PC-9 (cell line): ENCODE data around the gene RAB11FIP4. TPM values are rescaled to one million over a fixed set of nuclear protein-coding genes. Genes with fewer than 3 reads are reported as not detected.
"Not testable (repeated sequence)": the region's sequence is repeated elsewhere in the genome, so short reads cannot be mapped to it uniquely, and the experiment has no call there.

Source experiments
- BruUV-seq: library from RNA; stranded (reverse); fragments of 400-500 nt; replicated peaks from 2 replicates; lab custom pipeline; 2021; lab: Mats Ljungman, UMichigan
- CTCF ChIA-PET: fragments of 300-600 bp; sonication (Branson Sonifier 250); formaldehyde crosslinking; loops from one replicate; lab custom pipeline; 2022; ENCODE audit warnings: antibody characterized with exemption; lab: Charles Lee
- POLR2A ChIA-PET: fragments of 300-600 bp; sonication (Branson Sonifier 250); formaldehyde crosslinking; loops from one replicate; lab custom pipeline; 2022; ENCODE audit warnings: antibody characterized with exemption; ENCODE audit not compliant: unreplicated experiment; lab: Charles Lee
- DNase-seq, 2 experiments: peaks; one replicate each; pipeline versions ENCODE4 v3.0.0 to v3.0.0-alpha.2; 2015 to 2022; ENCODE audit warnings: mixed read lengths in 1 of 2
- H2AFZ ChIP-seq: fragments of 200-600 bp; sonication (generic); 2 replicates; pipeline ENCODE4 v1.8.1; 2017; ENCODE audit warnings: antibody characterized with exemption
- H3F3A ChIP-seq: fragments of 200-600 bp; sonication (generic); 2 replicates; pipeline ENCODE4 v1.8.1; 2017; ENCODE audit warnings: antibody characterized with exemption, mild to moderate bottlenecking, low read depth; ENCODE audit not compliant: insufficient read depth
- H3K27ac ChIP-seq: fragments of 200-600 bp; sonication (generic); 2 replicates; pipeline ENCODE4 v1.6.1; 2016; ENCODE audit warnings: mixed run types
- H3K27me3 ChIP-seq: fragments of 200-600 bp; sonication (generic); 2 replicates; pipeline ENCODE4 v1.6.1; 2016; ENCODE audit warnings: low read depth, mixed run types; ENCODE audit not compliant: insufficient read depth
- H3K36me3 ChIP-seq: fragments of 200-600 bp; sonication (generic); 2 replicates; pipeline ENCODE4 v1.6.1; 2016; ENCODE audit warnings: low read depth, mixed run types
- H3K4me1 ChIP-seq: fragments of 200-600 bp; sonication (generic); replicated peaks from 2 replicates; pipeline ENCODE4 v1.6.1; 2016; ENCODE audit warnings: mixed run types; ENCODE audit not compliant: insufficient read depth
- H3K4me2 ChIP-seq: fragments of 200-600 bp; sonication (generic); 2 replicates; pipeline ENCODE4 v1.6.1; 2017; ENCODE audit warnings: mixed run types
- H3K4me3 ChIP-seq: fragments of 200-600 bp; sonication (generic); 2 replicates; pipeline ENCODE4 v1.6.1; 2016; ENCODE audit warnings: mixed run types
- H3K79me2 ChIP-seq: fragments of 200-600 bp; sonication (generic); 2 replicates; pipeline ENCODE4 v1.6.1; 2017; ENCODE audit warnings: low read depth, mixed run types
- H3K9me2 ChIP-seq: fragments of 200-600 bp; sonication (generic); 2 replicates; pipeline ENCODE4 v1.8.1; 2017; ENCODE audit warnings: mild to moderate bottlenecking; ENCODE audit not compliant: insufficient read depth
- H3K9me3 ChIP-seq: fragments of 200-600 bp; sonication (generic); 2 replicates; pipeline ENCODE4 v1.8.1; 2016; ENCODE audit warnings: low read depth; ENCODE audit not compliant: insufficient read depth
- H4K20me1 ChIP-seq: fragments of 200-600 bp; sonication (generic); 2 replicates; pipeline ENCODE4 v1.8.1; 2017; ENCODE audit not compliant: insufficient read depth
- EZH2 ChIP-seq: fragments of 200-600 bp; sonication (generic); IDR thresholded peaks from 2 replicates; pipeline ENCODE4 v1.8.0; 2017; ENCODE audit warnings: antibody characterized with exemption, low read depth
- intact Hi-C: fragments of 100-400 bp; cut with micrococcal nuclease; formaldehyde crosslinking; loops from one replicate; pipeline ENCODE4 v1.10.0; 2022; ENCODE audit not compliant: unreplicated experiment
- total RNA-seq: library from RNA; stranded (reverse); gene quantifications from 2 replicates; pipeline ENCODE4 v1.2.3, GENCODE V29; 2021
- TF ChIP-seq, protein P1 (sequence below): fragments of 200-600 bp; sonication (generic); conservative IDR thresholded peaks from 2 replicates; pipeline ENCODE4 v1.6.1; 2017; ENCODE audit warnings: mixed run types, antibody characterized with exemption, mild to moderate bottlenecking, moderate library complexity

The RAB11FIP4 gene
- total RNA-seq, 1 experiment from 2014 or later, result 22.9 TPM

DNA sequence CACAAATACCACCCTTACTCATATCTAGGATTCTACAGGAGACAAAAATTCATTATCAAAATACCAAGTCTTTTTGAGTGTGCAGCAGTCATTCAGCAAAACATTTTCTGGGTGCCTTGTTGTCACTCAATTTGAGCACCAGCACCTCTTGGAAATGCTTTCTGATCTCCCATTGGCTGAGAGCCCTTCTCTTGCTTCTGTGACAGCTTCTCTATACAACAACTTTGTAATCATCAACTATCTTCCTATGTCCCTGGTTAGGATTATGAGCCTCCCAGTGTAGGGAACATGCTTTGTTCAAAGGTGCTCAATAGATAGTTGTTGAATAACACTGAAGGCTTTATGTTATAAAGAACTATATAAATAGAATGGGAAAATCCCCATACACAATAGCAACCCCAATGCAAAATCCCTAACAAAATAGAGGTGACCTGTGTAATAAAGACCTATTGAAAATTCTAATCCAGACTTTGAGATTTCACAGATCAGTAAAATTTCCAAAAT lies 10.3 kb upstream of the RAB11FIP4 start:
- POLR2A ChIA-PET, result no interaction called here
- BruUV-seq, result no TSS peak
- no peaks in the 10 kb centered on the region for H3K4me1 ChIP-seq

GRCh38 chr17:31382668-31383275 lies 8.7 kb upstream of the RAB11FIP4 start:
- CTCF ChIA-PET, result interaction anchor here (0.6 kb wide), 1 partner anchor 897 kb away, joined by 8 read pairs; no protein-coding TSS in a partner anchor
- intact Hi-C loops, H3K27ac ChIP-seq, H4K20me1 ChIP-seq, H3K4me2 ChIP-seq, H3K9me2 ChIP-seq, H3K4me3 ChIP-seq, H3K9me3 ChIP-seq, H3K36me3 ChIP-seq, DNase-seq, H3K4me1 ChIP-seq, H3K27me3 ChIP-seq, BruUV-seq, H3F3A ChIP-seq, H2AFZ ChIP-seq, H3K79me2 ChIP-seq: not testable (repeated sequence)
- POLR2A ChIA-PET, result interaction anchor here (0.6 kb wide), 3 partner anchors 182 to 1081 kb away, joined by 3 to 5 read pairs (median 4); no protein-coding TSS in a partner anchor

More for the DNA sequence above, 10.3 kb upstream of the RAB11FIP4 start:
- Histone ChIP-seq H2AFZ (no peak overlapping the region), H3K27ac (no peak overlapping the region), H3K9me3 (no peaks in the 10 kb centered on the region), H3K27me3 (no peaks in the 10 kb centered on the region), H4K20me1 (no peaks in the 10 kb centered on the region; the same call in 1 of the 2 replicates), H3K4me3 (no peak overlapping the region), H3F3A (peaks cover 8% of the 10 kb centered on the region), H3K36me3 (no peaks in the 10 kb centered on the region; the same call in 1 of the 2 replicates), H3K9me2 (no peaks in the 10 kb centered on the region), H3K79me2 (no peaks in the 10 kb centered on the region), H3K4me2 (no peak overlapping the region)
- no peak for DNase-seq
- CTCF ChIA-PET, result no interaction called here
- intact Hi-C loops, result no loop called here
- TF ChIP-seq, protein P1, sequence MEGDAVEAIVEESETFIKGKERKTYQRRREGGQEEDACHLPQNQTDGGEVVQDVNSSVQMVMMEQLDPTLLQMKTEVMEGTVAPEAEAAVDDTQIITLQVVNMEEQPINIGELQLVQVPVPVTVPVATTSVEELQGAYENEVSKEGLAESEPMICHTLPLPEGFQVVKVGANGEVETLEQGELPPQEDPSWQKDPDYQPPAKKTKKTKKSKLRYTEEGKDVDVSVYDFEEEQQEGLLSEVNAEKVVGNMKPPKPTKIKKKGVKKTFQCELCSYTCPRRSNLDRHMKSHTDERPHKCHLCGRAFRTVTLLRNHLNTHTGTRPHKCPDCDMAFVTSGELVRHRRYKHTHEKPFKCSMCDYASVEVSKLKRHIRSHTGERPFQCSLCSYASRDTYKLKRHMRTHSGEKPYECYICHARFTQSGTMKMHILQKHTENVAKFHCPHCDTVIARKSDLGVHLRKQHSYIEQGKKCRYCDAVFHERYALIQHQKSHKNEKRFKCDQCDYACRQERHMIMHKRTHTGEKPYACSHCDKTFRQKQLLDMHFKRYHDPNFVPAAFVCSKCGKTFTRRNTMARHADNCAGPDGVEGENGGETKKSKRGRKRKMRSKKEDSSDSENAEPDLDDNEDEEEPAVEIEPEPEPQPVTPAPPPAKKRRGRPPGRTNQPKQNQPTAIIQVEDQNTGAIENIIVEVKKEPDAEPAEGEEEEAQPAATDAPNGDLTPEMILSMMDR, result no peak
- TF ChIP-seq EZH2, result no peak

GRCh38 chr17:31383488-31383887 lies 8.0 kb upstream of the RAB11FIP4 start:
- DNase-seq, result peak; percentile 17 to 49
- H3K9me3 ChIP-seq, H3K36me3 ChIP-seq, BruUV-seq, H3K27me3 ChIP-seq, H4K20me1 ChIP-seq, H3F3A ChIP-seq, H3K79me2 ChIP-seq, H3K9me2 ChIP-seq, intact Hi-C loops, H3K27ac ChIP-seq, H2AFZ ChIP-seq, H3K4me2 ChIP-seq, H3K4me1 ChIP-seq, H3K4me3 ChIP-seq: not testable (repeated sequence)
- CTCF ChIA-PET, result interaction anchor here (0.6 kb wide), 1 partner anchor 897 kb away, joined by 8 read pairs; no protein-coding TSS in a partner anchor
- POLR2A ChIA-PET, result interaction anchor here (0.6 kb wide), 1 partner anchor 849 kb away, joined by 4 read pairs; no protein-coding TSS in a partner anchor

DNA sequence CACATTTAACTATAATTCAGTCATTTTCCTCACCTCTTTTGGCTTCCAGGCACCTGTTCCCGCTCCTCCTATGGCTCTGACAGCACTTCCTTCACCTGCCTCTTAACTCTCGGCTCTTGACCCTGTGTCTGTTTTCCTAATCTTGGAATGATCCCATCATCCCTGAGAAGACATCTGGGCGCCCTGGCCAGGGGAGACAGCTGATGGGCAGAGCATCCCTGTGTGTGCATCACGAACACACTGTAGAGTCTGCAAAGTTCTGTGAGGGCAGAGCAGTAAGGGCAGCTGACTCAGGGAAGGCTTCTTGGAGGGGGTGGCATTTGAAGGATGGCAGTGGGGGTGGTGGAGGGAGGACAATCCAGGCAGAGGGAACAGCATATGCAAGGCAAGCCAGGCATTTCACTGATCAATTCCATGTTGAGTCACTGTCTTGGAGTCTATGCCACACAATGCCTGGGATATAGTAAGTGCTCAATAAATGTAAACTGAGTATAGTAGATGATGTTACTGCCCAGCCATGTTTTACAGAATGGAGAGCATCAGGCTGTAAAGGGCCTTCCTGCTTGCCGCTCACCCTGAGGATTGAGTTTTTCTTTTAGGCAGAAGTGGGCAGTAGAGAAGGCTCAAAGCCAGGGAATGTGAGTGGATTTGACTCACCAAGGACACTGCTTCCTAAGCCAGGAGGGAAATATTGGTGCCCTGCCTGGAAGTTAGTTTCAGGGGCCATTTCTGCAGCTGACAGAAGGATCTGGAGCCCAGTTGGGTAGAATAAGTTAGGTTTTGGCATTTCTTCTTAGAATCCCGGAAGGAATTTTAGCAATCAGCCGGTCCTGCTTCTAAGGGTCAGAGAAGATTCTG lies 5.8 kb upstream of the RAB11FIP4 start:
- H3F3A ChIP-seq, result peaks cover 8% of the 10 kb centered on the region
- CTCF ChIA-PET, result interaction anchor here (0.6 to 0.7 kb wide), 2 partner anchors 13 to 19 kb away, joined by 3 to 7 read pairs; no protein-coding TSS in a partner anchor

More for the DNA sequence above, 5.8 kb upstream of the RAB11FIP4 start:
- Histone ChIP-seq H3K4me1 (no peaks in the 10 kb centered on the region), H3K27ac (no peak overlapping the region), H3K9me3 (no peaks in the 10 kb centered on the region), H3K36me3 (no peaks in the 10 kb centered on the region), H3K79me2 (no peaks in the 10 kb centered on the region), H3K4me2 (no peak overlapping the region), H3K4me3 (no peak overlapping the region), H4K20me1 (no peaks in the 10 kb centered on the region; the same call in 1 of the 2 replicates), H3K27me3 (no peaks in the 10 kb centered on the region), H2AFZ (no peak overlapping the region), H3K9me2 (no peaks in the 10 kb centered on the region)
- intact Hi-C loops, result loop anchor here (5.0 kb wide), 1 partner anchor 457 kb away; no protein-coding TSS in a partner anchor
- no TSS peak for BruUV-seq
- DNase-seq, result no peak
- POLR2A ChIA-PET, result no interaction called here
- TF ChIP-seq EZH2, result no peak
- TF ChIP-seq, protein P1, result no peak
